Measurements from ENCODE around the gene ACHE.

ACHE gene

GRCh38 chr7:100899432-100899831 lies 3.7 kb upstream of the ACHE start:
- no peak for TF ChIP-seq CTCF (IDR thresholded peaks at IDR 0.05; ENCODE audit: low read depth, low read length, missing control alignments)
- Histone ChIP-seq H3K36me3 (replicated peaks) (no peaks in the 10 kb centered on the region), H3K27ac (no peak overlapping the region), H3K4me3 (ENCODE audit: low read depth, low read length) (no peak overlapping the region), H3K27me3 (replicated peaks) (peaks cover 15% of the 10 kb centered on the region)
- in situ Hi-C loops (cut with HindIII; ENCODE audit: low pct_ligation_motif_present, low sequenced_read_pairs), result no loop called here
- DNase-seq, result no peak

- Histone ChIP-seq H3K4me3 (ENCODE audit: low read depth, low read length) (no peak overlapping the region), H3K36me3 (replicated peaks) (no peaks in the 10 kb centered on the region), H3K27me3 (replicated peaks) (peaks cover 15% of the 10 kb centered on the region), H3K27ac (no peak overlapping the region)
- no peak for TF ChIP-seq CTCF (IDR thresholded peaks at IDR 0.05; ENCODE audit: low read depth, low read length, missing control alignments)
- in situ Hi-C loops (cut with HindIII; ENCODE audit: low pct_ligation_motif_present, low sequenced_read_pairs), result no loop called here
- no peak for DNase-seq
These were observed 2.2 kb upstream of the ACHE start for GRCh38 chr7:100897772-100898454.

- DNase-seq, result no peak
- no peak overlapping the region for H3K27ac ChIP-seq
- H3K36me3 ChIP-seq (replicated peaks), result no peaks in the 10 kb centered on the region
- H3K4me3 ChIP-seq (ENCODE audit: low read depth, low read length), result no peak overlapping the region
- peak; percentile 75 for TF ChIP-seq CTCF (IDR thresholded peaks at IDR 0.05; ENCODE audit: low read depth, low read length, missing control alignments)
- in situ Hi-C loops (cut with HindIII; ENCODE audit: low pct_ligation_motif_present, low sequenced_read_pairs), result no loop called here
- H3K27me3 ChIP-seq (replicated peaks), result peaks cover 15% of the 10 kb centered on the region
These were observed 1.3 kb upstream of the ACHE start for GRCh38 chr7:100896732-100897608.

GRCh38 chr7:100895956-100896731 lies 456 bp upstream of the ACHE start:
- no peak for TF ChIP-seq CTCF (IDR thresholded peaks at IDR 0.05; ENCODE audit: low read depth, low read length, missing control alignments)

GRCh38 chr7:100894860-100895700 lies 608 bp downstream of the ACHE start:
- TF ChIP-seq CTCF (IDR thresholded peaks at IDR 0.05; ENCODE audit: low read depth, low read length, missing control alignments), result peak; percentile 81
- no peak for DNase-seq
- in situ Hi-C loops (cut with HindIII; ENCODE audit: low pct_ligation_motif_present, low sequenced_read_pairs), result no loop called here
- Histone ChIP-seq H3K27me3 (replicated peaks) (peaks cover 15% of the 10 kb centered on the region), H3K4me3 (ENCODE audit: low read depth, low read length) (peak overlapping the region; percentile 44), H3K36me3 (replicated peaks) (no peaks in the 10 kb centered on the region), H3K27ac (no peak overlapping the region)

More at GRCh38 chr7:100895956-100896731, 456 bp upstream of the ACHE start:
- in situ Hi-C loops (cut with HindIII; ENCODE audit: low pct_ligation_motif_present, low sequenced_read_pairs), result no loop called here
- no peaks in the 10 kb centered on the region for H3K36me3 ChIP-seq (replicated peaks)
- peaks cover 15% of the 10 kb centered on the region for H3K27me3 ChIP-seq (replicated peaks)
- no peak overlapping the region for H3K27ac ChIP-seq
- no peak for DNase-seq
- H3K4me3 ChIP-seq (ENCODE audit: low read depth, low read length), result peak overlapping the region; percentile 12

All from brain microvascular endothelial cell (primary cell).